HG03097 (cell line): ENCODE results near the gene GLTP.
A peak's percentile ranks its signal among the peaks of the same experiment; 100 is the strongest.
"Not testable (repeated sequence)": the region's sequence is repeated elsewhere in the genome, so short reads cannot be mapped to it uniquely, and the experiment has no call there.

Source experiments
- ATAC-seq: cut with Tn5 transposase; IDR thresholded peaks from one replicate; pipeline ENCODE4 v1.9.1; 2021; ENCODE audit not compliant: unreplicated experiment, low FRiP score

Gene GLTP, protein sequence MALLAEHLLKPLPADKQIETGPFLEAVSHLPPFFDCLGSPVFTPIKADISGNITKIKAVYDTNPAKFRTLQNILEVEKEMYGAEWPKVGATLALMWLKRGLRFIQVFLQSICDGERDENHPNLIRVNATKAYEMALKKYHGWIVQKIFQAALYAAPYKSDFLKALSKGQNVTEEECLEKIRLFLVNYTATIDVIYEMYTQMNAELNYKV

GRCh38 chr12:109880043-109880931 is at the start of gene GLTP:
GLTP (minus strand) TSS chr12:109880541; CDS start chr12:109880374, 167 bp downstream.
- ATAC-seq: peak; percentile 91

DNA sequence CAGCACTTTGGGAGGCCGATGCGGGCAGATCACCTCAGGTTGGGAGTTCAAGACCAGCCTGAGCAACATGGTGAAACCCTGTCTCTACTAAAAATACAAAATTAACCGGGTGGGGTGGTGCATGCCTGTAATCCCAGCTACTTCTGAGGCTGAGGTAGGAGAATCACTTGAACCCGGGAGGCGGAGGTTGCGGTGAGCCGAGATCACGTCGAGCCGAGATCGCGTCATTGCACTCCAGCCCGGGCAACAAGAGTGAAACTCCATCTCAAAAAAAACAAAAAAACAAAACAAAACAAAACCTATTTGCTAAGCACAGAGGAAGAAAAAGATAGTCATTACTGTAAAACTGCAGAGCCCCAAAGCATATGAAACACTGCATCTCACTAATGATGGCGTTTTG is 49.0 kb upstream of the GLTP start:
- ATAC-seq: not testable (repeated sequence)

GRCh38 chr12:109928058-109928656 is 47.8 kb upstream of the GLTP start:
- ATAC-seq: no peak

GRCh38 chr12:109927622-109928021 is 47.3 kb upstream of the GLTP start:
- ATAC-seq: no peak

DNA sequence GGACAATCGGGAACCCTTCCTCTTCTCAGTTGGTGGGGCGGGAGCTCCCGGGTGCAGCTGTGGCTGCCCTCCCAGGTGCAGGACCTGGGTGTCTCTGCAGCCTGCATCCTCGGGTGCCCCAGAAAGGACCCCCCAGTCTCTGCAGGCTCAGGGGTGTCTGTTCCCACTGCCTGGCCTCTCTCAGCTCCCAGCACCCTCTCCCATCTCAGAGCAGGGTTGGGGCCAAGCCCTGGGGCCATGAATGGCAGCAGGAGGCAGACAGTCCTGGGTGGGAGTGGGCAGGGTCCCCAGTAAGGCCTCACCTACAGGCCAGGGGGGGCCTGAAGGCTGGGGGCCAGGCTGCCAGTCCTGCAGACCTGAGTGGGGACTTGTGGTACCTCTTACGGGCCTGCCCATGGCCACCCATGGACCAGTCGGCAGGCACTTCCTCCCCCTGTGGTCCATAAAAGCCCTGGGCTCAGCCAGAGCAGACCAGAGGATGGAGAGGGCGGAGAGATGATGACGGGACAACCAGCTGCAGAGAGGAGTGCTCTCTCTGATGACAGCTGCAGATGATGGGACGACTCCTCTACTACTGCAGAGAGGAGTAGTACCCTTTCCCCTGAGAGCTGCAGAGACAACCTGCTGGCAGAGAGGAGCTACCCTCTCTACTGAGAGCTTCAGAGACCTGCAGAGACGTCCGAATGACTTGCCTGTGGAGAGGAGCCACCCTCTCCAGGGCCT is 46.3 kb upstream of the GLTP start:
- ATAC-seq: no peak

DNA sequence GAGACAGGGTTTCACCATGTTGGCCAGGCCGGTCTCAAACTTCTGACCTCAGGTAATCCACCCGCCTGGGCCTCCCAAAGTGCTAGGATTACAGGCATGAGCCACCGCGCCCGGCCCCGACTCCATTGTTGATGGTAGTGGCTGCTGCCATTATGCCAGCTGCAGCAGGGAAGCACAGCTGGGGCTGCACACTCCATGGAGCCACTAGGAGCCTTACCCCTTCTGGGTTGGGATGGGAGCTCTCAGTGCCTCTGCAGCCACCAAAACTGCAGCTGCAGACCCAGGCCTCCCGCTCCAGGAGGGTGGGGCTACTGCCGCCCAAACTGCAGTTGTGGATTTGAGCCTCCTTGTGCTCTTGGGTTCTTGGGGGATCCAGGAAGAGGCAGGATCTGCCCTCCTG is 45.7 kb upstream of the GLTP start:
- ATAC-seq: no peak

DNA sequence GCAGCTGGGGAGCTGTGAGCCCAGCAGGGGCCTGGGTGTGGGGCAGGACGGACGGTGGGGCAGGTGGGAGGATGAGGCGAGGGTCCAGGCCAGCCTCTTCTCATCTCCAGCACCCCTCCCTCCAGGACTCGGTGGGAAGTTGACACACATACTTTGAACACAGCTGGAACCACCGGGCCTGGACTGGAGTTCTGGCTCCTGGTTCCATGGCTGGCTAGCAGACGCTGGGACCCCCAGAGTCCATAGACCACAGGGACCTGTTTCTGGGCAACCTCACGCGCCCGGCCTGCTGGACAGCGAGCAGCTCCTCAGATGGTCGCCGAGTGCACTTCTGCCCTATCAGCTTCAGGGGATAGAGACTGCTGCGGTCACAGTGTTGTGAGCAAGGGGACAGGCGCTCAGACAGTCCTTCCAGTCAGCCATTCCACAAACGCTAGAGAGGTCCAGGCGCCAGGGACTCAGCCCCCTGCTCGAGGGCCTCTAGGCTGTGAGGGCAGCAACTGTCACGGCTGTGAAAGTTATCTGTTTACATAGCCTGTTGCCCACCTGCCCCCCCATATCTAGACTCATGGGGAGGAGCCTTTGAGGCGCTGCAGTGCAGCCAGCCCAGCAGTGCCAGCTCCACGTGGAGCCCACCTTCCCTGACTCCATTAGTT is 45.0 kb upstream of the GLTP start:
- no peak for ATAC-seq

GRCh38 chr12:109923481-109924245 is 43.3 kb upstream of the GLTP start:
- no peak for ATAC-seq

GRCh38 chr12:109923038-109923437 is 42.7 kb upstream of the GLTP start:
- no peak for ATAC-seq

GRCh38 chr12:109921982-109922381 is 41.6 kb upstream of the GLTP start:
- no peak for ATAC-seq

- ATAC-seq: no peak
Observed at GRCh38 chr12:109920261-109920780, 40.0 kb upstream of the GLTP start.

GRCh38 chr12:109919456-109919855 is 39.1 kb upstream of the GLTP start:
- no peak for ATAC-seq

DNA sequence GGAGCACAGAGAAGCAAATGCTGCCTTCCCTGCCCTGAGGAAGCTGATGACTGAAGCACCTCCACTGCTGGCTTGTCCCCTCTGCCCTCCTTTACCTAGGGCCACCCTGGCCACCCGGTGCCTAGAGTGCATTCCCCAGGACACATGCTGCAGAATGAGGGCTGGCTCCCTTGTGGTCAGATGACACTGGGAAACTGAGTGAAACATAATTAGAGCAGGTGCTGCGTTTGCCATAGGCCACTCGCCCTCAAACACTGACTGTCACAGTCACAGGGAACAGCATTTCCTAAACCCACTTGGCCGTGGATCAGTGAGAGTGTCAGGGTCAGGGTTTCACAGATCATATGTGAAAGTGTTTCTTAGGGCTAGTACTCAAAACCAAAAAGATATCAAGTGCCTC is 35.7 kb upstream of the GLTP start:
- no peak for ATAC-seq

DNA sequence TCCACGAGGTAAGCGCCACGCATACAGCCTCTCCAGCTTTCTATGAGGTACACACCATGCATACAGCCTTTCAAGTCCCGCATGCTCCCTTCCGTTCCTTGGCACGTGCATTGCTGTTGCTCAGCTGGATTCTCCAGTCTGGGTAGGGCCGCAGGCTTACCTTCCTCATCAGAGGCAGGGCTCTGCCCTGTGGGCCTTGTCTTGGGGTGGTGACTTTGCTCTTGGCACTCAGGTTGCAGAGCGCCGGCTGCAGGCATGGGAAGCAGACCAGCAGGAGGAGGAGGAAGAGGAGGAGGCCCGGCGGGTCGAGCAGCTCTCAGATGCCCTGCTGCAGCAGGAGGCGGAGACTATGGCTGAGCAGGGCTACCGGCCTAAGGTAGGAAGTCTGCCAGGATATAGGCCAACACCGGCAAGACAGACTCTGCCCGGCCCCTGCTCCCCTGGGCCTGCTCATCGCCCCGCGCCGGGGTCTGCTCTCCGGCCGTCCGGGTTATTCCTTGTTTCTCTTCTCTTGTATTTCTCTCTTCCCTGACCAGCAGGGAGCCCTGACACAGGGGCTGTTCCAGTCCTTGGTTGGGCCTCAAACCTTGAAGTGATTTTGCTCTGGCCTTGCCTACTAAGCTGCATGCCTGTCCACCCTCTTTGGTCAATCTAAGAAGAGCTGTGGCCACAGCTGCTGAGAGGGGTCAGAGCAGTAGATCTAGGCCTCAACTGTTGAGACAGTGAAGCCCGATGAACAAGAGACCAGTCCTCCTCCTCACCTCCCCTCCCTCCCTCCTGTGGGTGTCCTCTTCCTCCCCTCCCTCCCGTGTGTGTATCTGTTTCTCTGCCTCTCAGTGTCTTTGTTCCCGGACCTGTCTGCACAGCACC is 35.1 kb upstream of the GLTP start:
- ATAC-seq: no peak

- no peak for ATAC-seq
Observed at GRCh38 chr12:109914461-109914860, 34.1 kb upstream of the GLTP start.

DNA sequence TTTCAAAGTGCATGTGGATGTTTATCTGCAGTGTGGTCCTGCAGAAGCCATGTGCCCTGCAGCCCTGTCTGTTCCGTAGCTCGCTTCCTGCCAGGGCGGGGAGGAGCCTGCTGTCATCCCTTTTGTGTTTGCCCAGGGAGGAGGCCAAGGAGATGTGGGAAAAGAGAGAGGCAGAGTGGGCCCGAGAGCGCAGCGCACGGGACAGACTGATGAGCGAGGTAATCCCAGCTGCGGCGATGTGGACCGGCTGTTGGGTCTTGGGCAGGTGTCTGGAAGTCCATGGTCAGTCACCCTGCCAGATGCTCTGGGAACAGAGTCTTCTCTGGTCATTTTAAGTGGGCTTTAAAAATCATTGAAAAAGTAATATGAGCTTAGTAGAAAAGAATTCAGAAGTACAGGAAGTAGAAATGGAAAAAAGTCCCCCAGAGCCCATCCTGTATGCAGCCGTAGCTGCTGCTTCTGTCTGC is 32.5 kb upstream of the GLTP start:
- no peak for ATAC-seq

GRCh38 chr12:109910969-109911348 is 30.6 kb upstream of the GLTP start:
- no peak for ATAC-seq

- no peak for ATAC-seq
Observed at GRCh38 chr12:109910254-109910968, 30.1 kb upstream of the GLTP start.
